RKO (cell line): ENCODE data around the gene PLCB3.
"Not testable (repeated sequence)": the region's sequence is repeated elsewhere in the genome, so short reads cannot be mapped to it uniquely, and the experiment has no call there.

Source experiments
- DNase-seq: peaks from one replicate; pipeline ENCODE4 v3.0.0-alpha.2; 2016; ENCODE audit warnings: low spot score

Gene PLCB3

GRCh38 chr11:64237484-64237951, 13.8 kb upstream of the PLCB3 start:
- no peak for DNase-seq

GRCh38 chr11:64238076-64238475, 13.3 kb upstream of the PLCB3 start:
- DNase-seq = no peak

- DNase-seq = no peak
These were observed 12.3 kb upstream of the PLCB3 start for GRCh38 chr11:64238999-64239398.

DNA sequence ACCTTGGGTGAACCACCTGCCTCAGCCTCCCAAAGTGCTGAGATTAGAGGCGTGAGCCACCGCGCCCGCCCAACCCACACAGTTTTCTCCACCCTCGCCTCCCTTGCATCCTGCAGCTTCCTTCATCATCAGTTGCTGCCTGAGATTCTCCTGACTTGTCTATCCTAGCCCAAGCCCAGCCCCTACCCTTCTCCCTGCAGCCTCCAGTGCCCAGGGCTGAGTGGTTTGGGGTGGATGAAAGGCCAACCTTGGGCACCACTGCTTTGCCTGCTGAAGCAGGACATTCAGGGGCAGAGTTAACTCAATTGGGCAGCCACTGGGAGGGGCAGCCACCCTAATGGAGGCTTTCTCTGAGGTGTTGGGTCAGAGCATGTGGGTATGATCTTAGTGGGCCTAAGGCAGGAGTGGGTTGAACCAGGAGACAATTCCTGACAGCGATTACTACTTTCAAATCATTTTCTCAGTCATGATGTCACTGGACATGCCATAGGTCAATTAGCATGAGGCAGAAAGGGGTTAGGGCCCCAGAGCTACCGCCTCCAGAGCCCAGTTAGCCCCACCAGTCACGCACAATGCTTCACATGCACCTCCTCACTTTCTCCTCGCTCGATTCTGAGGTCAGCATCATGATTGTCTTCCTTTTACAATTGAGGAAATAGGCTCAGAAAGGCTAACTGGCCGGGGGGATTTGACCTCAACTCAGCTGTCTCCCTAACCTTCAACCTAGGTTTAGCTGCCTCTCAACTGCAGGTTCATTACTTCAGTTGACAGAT, 11.5 kb upstream of the PLCB3 start:
- peak; percentile 45 for DNase-seq

DNA sequence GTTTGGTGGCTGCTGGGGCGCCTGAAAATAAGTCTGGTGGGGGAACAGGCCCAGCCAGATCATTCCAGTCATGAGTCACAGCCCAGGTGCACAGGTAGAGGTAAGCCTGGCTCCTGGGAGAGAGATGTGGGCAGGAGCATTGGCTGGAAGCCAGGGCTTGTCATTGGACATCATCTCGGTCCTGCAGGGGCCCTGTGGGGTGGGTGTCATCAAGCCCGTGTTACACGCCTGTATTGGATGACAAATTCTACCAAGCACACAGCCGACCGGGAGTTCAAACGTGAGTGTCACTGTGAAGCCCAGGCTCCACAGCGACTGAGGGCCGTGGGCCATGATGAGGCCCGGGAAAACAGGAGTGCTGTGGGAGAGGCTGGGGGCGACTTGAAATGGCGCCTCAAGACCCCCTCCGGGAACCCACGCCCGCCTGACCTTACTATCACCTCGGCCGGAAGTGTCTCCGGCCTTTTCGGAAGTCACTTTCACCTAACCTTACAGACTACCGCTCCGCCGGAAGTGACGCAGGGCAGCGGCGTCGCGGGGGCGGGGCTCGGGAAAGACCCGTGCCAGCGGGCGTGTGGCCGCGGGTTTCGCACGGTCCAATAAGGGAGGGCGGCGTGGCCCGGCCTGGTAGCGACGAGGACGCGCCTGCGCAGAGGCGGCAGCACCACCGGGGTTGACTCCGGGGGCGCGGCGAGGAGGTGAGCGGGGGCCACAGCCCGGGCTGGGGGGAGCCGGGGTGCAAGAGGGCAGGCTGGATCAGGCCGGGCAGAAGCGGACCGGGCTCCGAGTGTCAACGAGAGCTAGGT, 10.7 kb upstream of the PLCB3 start, which contains the start of gene FKBP2:
TSS of gene FKBP2 (plus strand) at position 661 of the 806 bp plus-strand sequence. CDS start 1,293 bp downstream, outside the sequence.
- peak; percentile 96 for DNase-seq

- DNase-seq = no peak
These were observed 10.2 kb upstream of the PLCB3 start for GRCh38 chr11:64241241-64241490.

DNA sequence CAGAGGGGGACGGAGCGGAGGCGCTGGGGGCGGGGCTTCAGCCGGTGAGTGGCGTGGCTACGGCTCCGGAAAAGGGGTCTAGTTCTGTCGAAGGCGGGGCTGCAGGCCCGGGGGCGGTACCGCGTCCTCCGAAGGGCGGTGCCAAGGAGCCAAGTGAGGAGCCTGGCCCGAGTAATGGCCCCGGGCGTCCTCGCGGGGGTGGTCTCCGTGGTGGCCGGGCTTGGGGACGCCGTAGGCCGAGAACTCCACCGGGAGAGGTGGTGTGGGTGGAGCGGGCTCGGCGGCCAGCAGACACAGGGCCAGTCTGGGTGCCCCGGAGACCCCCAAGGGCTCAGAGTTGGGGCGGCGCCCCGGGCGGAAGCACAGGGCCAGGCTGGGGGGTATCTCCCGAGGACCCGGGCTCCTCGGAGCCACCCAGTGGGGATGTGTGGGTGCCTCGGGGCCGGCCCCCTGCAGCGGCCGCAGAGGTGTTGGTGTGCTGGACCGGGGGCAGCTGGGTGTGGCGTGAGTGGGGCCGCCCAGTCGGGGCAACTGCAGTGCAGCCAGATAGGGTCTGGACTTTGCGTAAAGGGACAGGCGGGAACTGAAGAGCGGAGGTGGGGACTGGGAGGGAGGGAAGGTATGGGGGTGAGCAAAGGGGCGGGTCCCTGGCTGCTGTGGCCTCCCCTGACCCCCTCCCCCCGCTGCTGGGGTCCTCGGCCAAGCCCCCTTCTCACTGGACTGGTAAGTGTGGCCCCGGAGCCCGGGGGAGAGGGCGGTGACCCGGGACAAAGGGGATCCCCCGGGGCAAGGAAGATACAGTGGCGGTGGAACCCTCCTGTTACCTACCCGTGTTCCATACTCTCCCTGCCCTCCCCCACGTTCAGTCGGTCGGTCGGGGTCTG, 9.6 kb upstream of the PLCB3 start:
- DNase-seq = peak; percentile 97

DNA sequence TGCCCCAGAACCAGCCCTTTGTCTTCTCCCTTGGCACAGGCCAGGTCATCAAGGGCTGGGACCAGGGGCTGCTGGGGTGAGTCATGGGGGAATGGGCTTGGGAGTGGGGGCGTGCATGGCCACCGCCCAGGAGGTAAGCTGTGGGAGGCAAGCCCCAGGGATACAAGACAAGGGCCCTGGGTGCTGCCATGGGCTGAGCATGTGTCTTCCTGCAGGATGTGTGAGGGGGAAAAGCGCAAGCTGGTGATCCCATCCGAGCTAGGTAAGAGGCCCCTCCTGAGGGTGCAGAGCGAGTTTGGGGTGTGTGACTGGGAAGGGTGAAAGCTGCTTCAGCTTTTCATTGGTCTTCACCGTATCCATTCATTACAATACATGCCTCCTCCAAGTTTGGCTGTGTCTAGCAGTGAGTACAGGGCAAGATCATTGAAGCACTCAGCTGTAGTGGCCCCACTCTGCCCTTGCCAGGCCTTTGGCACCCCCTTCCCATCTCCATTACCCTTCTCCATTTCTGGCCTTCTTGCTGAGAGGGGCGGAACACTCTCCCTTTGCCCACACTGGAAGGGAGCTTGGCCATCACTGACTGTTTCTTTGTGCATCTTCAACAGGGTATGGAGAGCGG, 8.0 kb upstream of the PLCB3 start:
- no peak for DNase-seq

DNA sequence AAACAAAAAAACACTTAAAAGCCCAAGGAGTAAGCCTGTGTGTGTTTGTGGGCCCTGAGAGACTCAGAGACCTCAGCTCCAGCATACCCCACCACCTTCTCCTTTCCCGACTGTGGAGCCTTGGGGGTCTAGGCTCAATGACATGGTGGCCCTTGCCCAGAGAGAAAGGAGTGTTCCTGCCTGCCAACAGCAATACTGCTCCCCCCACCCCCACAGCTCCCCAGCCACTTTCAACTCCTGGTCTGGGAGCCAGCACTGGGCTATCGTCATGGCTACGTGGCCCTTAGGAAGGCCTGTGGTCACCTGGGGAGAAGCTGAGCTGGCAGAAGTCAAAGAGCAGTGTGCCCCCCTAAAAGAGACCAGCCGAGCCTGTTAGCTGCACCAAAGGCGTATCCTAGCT, 7.2 kb upstream of the PLCB3 start:
- no peak for DNase-seq

- DNase-seq = peak; percentile 34
These were observed 6.4 kb upstream of the PLCB3 start for GRCh38 chr11:64244966-64245365.

DNA sequence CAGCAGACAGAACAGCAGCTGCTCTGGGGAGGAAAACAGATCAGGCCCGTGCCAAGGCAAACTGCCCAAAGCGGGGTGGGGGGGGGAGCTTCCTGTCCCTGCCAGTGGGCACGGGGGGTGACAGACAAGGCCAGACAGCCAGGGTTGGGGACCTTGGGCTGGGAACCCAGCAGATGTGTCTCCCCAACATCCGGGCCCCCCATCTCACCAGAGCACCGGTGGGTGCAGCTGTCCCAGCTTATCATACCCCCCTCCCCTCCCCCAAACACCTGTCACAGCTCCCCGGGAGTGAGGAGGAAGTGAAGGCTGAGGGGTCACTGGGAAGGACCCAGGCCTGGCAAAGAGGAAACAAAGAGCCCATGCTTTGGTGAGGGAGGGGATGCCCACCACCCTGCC, 5.9 kb upstream of the PLCB3 start:
- peak; percentile 42 for DNase-seq

DNA sequence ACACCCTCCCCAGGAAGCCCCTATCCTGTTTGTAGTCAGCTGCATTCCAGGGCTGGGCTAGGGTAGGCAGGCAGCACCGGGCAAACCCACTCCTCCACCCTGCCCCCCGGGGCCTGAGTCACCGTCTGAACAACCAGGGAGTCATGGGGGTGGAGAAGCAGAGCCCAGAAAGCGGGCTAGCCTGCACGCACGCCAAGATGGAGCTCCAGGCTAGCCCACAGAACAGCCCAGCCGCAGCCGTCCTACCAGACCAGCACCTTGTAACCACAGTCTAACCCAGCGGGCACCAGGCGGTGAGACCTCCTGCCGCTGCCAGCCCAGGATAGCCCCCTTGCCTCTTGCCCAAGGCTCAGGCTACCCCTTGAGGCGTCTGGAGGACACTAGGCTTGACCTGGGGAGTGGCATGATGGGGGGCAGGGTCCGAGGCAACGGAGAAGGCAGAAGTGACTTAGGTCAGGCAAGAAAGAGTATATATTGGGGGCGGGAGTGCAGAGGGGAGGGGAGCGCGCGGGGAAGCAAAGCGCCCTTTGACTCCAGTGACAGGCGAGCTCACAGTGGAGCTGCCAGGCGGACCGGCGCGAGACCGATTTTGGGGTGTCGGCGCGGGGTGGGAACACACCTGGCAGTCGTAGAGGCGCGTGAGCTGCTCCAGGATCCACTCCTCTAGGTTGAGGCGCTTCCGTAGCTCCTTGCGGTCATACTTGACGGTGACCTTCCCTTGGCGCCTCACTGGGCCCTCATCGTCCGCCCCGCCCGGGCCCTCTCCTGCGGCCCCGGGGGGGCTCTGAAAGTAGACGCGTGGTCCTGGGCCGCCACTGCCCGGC, 5.3 kb upstream of the PLCB3 start:
- peak; percentile 95 for DNase-seq

GRCh38 chr11:64246621-64246870, 4.8 kb upstream of the PLCB3 start:
- not testable (repeated sequence) for DNase-seq

DNA sequence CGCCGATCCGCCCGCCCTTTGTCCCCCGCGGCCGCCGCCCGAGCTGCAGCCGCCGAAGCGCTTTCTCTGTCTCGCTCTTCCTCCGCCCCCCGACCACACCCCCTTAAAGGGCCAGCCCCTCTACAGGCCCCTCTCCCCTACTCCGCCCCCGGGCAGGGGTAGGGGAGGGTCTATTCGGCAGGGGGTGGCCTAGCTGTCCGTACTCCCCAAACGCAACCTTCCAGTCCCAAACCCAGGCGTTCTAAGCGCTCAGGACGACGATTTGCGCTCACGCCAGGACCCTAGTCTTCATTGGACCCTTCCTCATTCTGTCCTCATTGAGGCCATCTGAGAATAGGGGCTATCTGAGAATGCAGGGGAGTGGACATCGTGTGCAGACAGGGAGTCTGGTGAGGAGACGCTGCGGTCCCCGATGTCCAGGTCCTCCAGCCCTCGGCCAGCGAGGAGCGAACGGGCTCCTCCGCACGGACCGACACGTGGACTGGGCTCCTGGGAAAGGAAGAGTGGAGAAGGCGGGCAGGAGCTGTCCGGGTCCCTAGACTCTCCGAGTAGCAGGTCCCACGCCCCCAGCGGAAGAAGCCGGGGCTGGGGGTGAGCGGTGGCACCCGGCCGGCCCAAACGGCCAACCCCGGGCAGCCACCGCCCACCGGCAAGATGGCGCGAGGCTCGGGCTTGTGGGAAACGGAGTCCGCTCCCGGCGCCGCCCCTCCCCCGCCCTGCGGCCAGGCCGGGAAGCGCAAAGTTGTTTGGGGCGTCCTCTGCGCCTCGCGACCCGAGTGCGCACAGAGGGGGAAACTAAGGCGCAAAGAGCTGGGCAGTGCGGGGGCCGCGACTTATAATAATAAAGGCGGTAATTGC, 4.2 kb upstream of the PLCB3 start, which contains the start of gene PPP1R14B:
TSS of gene PPP1R14B (minus strand) at position 73 of the 858 bp plus-strand sequence. CDS start 270 bp downstream, outside the sequence.
- DNase-seq = peak; percentile 94

DNA sequence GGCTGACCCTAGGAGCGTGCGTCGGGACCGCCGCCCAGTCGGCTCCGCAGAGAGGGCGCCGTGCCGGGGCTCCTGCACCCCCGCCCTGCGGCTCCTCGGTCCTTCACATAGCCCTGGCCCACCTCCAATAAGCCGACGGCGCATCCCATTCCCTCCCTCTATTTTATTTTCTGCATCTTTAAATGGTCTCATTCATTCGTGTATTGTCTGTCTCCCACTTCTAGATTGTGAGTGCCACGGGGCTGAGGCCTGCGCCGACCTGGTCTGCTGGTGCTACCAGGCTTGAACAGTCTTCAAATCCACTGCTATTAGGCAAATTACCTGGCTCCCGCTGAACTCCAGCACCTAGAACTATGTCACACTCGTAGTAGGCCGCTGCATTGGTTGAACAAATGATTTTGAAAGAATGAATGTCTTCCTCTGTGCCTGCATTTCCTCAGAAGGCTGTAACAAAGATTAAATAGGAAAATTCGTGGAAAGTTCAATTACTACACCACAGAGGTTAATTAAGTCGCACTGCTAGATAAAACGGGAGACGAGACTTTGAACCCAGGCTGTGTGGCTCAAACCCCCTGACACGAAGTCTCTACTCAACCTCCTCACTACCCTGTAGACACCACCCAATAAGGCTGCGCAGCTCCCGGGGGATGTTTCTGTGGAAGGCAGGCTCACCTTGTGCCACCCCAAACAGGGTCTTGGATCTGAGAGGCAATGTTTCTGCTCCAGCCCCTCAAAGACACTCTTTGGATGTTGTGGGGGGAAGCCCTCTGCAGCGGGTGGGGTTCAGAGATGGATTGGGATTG, 3.4 kb upstream of the PLCB3 start:
- DNase-seq = no peak

DNA sequence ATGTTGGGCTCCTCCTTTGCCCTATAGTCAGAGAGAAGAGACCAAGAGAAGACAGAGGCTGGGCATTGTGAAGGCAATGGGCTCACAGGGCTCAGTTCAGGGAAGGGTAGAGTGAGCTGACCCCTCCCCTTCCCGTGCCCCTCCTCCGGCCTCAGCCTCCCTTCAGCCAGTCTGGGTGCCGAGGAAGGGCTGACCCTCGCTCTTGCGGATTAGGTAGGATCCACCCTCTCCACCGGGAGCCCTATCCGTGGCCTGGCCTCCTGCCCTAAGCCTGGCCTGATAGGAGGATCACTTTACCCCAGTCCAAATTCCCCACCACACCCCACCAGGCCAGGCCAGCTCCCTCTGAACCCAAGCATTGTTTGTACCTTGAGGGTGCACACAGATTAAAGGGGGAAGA, 2.8 kb upstream of the PLCB3 start:
- DNase-seq = no peak

DNA sequence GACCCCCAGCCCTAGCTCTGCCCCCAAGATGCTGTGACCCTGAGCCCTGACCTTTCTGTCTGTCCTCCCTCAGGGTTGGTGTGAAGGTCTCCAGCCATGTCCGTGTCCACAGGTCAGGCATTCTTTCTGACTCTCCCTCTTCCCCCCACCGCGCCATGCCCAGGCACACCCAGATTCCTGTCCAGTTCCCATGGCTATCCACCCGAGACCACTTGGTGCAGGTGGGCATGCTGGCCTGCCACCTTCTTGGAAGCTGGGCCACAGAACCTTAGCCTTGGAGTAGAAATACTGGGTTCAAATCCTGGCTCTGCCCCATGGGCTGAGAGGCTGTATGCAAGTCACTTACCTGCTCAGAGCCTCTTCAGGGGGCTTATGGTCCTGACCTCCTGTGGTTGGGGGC, 2.3 kb upstream of the PLCB3 start:
- no peak for DNase-seq

DNA sequence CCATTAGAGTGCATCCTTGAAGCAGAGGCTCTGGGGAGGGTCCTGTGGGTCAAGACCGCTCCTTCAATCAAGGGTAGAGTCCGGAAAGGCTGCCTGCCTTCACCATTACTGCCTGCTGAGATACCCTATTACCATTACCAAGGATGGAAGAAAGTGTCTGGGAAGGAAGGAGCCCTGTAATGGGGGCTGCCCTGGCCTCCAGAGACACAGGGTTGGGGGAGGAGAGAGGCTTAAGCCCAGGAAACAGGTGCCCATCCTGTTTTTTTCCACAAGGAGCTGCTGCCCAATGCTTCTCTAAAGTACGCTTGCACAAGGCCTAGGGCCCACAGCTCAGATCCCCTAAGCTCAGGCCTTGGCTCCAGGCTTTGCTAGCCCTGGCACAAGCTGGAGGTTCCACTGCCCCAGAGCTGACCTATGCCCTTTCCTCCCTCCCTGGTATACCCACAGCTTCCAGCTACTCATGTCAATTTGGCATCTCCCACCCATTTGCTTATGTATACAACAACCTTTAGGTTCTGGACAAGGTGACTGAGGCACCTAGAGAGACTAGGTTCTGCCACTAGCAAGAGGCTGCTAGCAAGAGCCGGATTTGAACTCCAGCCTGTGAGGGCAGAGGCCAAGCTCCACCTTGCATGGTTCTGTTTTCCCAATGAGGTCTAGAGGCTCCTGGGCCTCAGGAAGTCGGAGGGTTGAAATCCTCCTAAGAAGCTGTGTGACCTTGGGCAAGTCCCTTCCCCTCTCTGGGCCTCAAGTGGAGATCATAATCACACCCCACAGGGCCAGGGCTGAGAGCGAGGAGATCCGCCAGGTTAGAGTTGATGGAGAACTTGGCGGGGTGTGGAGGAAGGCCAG, 1.5 kb upstream of the PLCB3 start:
- DNase-seq = no peak
